ENCODE data around the gene SIGLEC6.

The SIGLEC6 gene

GRCh38 chr19:51473009-51473707 lies 58.3 kb downstream of the SIGLEC6 start:
- DNase-seq (ENCODE audit: low spot score) = peak; percentile 76

DNA sequence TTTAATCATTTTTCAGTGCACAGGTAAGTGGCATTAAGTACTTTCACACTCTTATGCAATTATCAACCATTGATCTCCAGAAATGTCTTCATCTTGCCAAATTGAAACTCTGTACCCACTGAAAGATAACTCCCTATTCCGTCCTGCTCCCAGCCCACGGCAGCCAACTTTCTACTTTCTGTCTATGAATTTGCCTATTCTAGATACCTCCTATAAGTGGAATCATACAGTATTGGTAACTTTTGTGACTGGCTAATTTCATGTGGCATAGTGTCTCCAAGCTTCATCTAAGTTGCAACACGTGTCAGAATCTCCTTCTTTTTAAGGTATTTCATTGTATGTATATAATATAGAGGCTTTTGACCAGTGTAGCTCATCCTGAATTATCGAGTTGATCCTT lies 58.9 kb downstream of the SIGLEC6 start:
- DNase-seq (ENCODE audit: low spot score) = no peak

- DNase-seq (ENCODE audit: low spot score) = no peak
These were observed 59.9 kb downstream of the SIGLEC6 start for GRCh38 chr19:51471527-51471926.

GRCh38 chr19:51470966-51471365 lies 60.5 kb downstream of the SIGLEC6 start:
- DNase-seq (ENCODE audit: low spot score) = no peak

- DNase-seq (ENCODE audit: low spot score) = no peak
These were observed 61.8 kb downstream of the SIGLEC6 start for GRCh38 chr19:51469629-51470028.

DNA sequence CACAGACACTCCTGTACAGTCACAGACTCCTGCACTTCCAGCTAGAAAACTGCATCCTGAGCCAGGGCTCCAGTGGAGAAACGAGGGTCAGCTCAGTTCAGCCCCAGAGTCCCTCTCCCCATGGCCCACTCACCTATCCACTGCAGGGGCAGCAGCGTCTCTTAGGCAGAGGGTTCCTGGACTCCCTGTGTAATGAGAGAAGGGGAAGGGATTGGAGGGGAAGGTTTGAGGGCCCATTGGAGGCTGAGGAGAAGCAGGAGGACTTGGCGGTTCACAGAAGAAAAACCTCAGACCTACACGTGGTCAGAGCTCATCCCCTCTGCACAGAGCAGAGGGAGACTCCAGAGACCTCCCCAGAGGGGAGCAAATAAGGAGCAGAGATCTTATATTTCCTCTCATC lies 62.3 kb downstream of the SIGLEC6 start:
- DNase-seq (ENCODE audit: low spot score) = no peak

- no peak for DNase-seq (ENCODE audit: low spot score)
These were observed 62.9 kb downstream of the SIGLEC6 start for GRCh38 chr19:51468545-51468920.

GRCh38 chr19:51467864-51468544 lies 63.5 kb downstream of the SIGLEC6 start:
- no peak for DNase-seq (ENCODE audit: low spot score)
